Tibial nerve (tissue), 3 donors: Measurements from ENCODE around the gene FAM185A.

Experiments
- CTCF ChIP-seq, 5 experiments: fragments of 200-600 bp in 3 of 5; fragments of 450-650 bp in 2 of 5; sonication (generic) in 3 of 5; IDR thresholded peaks; one replicate each; pipeline ENCODE4 v1.5.1; 2016 to 2019; ENCODE audit warnings: antibody characterized with exemption in 5 of 5, mild to moderate bottlenecking in 3 of 5, moderate library complexity in 2 of 5
- POLR2A ChIP-seq, 2 donors: fragments of 450-650 bp; IDR thresholded peaks; one replicate each; pipeline ENCODE4 v1.6.1; 2017; ENCODE audit warnings: antibody characterized with exemption in 2 of 2, mild to moderate bottlenecking in 2 of 2, moderate library complexity in 2 of 2

GRCh38 chr7:102845346-102845745 is 96.5 kb downstream of the FAM185A start:
- no peak for TF ChIP-seq CTCF (IDR thresholded peaks at IDR 0.05)
- no peak for TF ChIP-seq POLR2A (IDR thresholded peaks at IDR 0.05)
